Measurements from ENCODE around the gene RNF217.
"Not testable (repeated sequence)": the region's sequence is repeated elsewhere in the genome, so short reads cannot be mapped to it uniquely, and the experiment has no call there.

The RNF217 gene

DNA sequence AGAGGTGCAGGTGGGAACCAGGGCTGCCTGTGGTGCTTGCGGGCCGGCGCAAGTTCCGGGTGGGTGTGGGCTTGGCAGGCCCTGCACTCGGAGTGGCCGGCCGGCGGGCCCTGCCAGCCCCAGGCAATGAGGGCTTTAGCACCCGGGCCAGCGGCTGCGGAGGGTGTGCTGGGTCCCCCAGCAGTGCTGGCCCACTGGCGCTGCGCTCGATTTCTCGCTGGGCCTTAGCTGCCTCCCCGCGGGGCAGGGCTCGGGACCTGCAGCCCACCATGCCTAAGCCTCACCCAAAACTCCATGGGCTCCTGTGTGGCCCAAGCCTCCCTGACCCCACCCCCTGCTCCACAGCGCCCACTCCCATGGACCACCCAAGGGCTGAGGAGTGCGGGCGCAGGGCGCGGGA lies 163.6 kb downstream of the RNF217 start:
- not testable (repeated sequence) for DNase-seq (ENCODE audit: low read depth in 2 of 2)

DNA sequence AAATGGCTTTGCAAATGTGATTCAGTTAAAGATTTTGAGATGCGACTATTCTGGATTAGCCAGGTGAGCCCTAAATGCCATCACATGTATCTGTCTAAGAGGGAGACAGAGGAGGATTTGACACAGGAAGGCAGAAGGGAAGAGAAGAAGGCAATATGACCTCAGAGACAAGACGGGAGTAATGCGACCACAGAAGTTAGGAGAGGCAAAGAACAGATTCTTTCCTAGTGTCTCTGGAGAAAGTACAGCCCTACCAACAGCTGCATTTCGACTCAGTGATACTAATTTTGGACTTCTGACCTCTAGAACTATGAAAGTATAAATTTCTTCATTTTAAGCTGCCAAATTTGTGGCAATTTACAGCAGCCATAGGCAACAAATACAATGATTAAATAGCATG lies 167.1 kb downstream of the RNF217 start:
- DNase-seq (ENCODE audit: low read depth in 2 of 2) = no peak

- no peak for DNase-seq (ENCODE audit: low read depth in 2 of 2)
Measured at GRCh38 chr6:125132058-125132457, 169.8 kb downstream of the RNF217 start.

- no peak for DNase-seq (ENCODE audit: low read depth in 2 of 2)
Measured at GRCh38 chr6:125136378-125136777, 174.1 kb downstream of the RNF217 start.

DNA sequence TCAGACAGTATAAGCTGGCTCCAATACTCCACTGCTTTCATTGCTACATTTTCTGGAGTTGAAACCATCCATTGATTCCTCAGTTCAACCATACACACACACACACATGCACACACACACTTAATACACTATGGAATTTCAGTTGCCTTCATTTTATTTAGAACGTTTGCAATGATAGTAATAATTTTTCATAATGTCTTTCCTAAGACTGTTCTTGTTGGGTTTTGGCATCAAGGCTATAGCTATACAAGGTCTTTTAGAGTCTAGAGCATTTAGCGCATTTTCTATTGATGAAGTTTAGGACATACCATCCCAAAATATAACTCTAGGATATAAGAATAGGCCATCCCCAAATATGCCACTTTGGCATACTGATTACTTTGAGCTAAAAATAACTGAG lies 175.8 kb downstream of the RNF217 start:
- no peak for DNase-seq (ENCODE audit: low read depth in 2 of 2)

DNA sequence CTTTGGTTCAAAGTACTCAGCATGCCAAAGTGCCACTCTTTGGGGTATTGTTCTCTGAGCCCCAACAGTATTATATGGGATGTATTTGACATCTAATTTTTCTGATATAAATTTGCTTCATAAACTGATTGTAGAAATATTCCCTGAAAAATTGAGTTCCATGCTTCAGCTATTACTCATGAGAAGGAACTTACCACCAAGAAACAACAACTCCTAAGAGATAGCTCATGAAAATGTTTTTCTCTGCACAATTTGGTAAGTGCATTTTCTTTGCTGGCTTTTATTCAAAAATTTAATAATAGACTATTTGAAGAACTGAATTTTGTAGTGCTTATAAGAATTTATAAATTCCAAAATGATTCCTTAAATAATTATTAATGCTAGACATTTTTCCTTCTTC lies 178.6 kb downstream of the RNF217 start:
- DNase-seq (ENCODE audit: low read depth in 2 of 2) = no peak

All from stimulated activated CD8-positive, alpha-beta memory T cell treated with anti-CD3 and anti-CD28 coated beads, Interleukin-7, amount 100 ng/mL, for 1 hour (primary cell).